HuH-7.5 (cell line): ENCODE data around the gene UBASH3A.
A peak's percentile ranks its signal among the peaks of the same experiment; 100 is the strongest.

ENCODE experiments used
- DNase-seq: peaks from one replicate; pipeline ENCODE4 v3.0.0; 2011; ENCODE audit warnings: low spot score

Gene UBASH3A

DNA sequence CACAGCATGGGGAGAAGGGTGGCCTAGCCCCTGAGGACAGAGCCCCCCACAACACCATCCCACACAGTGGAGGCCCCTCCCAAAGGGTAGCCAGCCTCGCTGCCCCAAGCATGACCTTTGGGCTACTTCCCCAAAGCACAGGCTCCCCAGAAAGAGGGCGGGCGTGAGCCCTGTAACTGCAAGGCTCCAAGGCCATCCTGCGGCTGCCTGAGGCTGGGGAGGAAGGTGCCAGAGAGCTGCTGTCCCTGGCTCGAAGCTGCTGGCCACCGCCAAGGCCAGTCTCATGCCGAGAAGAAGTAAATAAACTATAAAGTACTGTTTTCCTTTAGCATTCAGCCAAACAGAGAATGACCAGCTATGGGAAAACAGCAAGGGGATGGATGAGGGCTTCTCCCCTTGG lies 27.5 kb downstream of the UBASH3A start:
- DNase-seq, result no peak

DNA sequence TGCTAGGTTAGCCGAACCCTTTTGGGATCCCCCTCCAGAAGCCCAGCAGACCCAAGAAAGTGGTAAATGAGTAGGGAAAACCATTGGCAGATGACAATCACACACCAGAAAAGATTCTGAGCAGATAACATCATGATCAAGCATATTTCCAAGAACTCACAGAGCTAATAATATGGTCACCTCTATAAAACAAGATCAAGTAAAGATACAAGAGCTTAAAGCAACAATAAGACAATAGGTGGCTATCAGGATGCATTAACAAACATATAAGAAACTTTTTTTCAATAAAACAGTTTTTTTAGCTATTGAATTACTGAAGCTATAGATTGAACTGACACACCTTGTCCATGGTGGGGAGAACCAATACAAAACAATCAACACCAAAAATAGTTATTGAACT lies 29.0 kb downstream of the UBASH3A start:
- no peak for DNase-seq

DNA sequence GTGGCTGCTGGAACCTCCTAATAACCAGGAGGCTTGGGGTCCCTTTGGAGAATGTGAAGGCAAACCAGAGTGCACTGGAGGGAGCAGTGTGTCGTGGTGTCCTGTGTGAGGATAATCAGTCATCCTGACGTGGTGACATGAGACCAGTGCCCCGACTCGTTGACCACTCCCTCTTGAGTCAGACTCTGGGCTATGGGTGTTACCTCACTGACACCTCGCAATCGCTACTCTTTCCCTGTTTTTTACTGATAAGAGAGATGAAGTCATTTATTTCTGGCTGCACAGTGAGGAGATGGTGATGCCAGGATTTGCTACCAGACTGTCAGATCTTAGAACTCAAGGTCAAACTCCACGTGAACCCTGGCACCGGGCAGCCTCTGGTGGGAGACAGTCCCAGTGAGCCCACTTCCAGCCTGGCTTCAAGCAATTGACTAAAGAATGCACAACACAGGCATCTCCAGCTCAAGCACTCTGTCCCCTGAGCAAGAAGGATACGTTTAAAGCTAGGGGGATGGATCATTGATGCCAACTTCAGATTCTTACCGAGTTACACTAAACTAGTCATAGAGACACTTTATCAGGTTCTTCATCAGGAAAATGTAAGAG lies 30.3 kb downstream of the UBASH3A start:
- peak; percentile 28 for DNase-seq

DNA sequence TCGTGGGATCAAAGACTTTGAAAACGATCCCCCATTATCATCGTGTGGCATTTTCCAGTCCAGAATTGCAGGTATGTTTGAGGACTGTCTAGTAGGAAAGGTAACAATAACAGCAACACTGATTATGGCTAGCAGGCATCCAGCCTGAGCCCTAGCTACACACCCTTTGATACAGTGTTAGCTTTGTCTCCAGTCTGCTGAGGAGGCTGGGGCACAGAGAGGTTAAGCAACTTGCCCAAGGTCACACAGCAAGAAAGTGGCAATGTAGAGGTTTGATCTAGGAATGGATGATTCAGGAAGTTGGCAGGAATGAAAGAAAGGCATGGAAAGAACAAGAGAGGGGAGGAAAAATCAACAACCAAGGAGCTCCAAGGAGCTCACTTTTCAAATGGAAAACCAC lies 31.2 kb downstream of the UBASH3A start:
- no peak for DNase-seq

DNA sequence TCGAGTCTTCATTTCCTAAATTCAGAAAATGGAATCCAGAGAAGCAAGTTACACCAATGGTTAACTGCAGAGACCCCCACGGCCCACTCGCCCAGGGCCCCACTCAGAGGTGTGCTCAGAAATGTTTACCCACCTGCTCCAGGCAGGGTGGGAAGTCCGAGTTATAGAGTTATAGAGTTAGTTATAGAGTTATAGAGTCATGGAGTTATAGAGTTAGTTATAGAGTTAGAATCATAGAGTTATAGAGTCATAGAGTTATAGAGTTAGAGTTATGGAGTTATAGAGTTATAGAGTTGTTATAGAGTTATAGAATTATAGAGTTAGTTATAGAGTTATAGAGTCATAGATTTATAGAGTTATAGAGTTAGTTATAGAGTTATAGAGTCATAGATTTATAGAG lies 31.7 kb downstream of the UBASH3A start:
- DNase-seq, result no peak

DNA sequence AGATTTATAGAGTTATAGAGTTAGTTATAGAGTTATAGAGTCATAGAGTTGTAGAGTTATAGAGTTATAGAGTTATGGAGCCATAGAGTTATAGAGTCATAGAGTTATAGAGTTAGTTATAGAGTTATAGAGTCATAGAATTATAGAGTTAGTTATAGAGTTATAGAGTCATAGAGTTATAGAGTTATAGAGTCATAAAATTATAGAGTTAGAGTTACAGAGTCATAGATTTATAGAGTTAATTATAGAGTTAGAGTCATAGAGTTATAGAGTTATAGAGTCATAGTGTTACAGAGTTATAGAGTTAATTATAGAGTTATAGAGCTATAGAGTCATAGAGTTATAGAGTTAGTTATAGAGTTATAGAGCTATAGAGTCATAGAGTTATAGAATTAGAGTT lies 32.1 kb downstream of the UBASH3A start:
- DNase-seq, result no peak

DNA sequence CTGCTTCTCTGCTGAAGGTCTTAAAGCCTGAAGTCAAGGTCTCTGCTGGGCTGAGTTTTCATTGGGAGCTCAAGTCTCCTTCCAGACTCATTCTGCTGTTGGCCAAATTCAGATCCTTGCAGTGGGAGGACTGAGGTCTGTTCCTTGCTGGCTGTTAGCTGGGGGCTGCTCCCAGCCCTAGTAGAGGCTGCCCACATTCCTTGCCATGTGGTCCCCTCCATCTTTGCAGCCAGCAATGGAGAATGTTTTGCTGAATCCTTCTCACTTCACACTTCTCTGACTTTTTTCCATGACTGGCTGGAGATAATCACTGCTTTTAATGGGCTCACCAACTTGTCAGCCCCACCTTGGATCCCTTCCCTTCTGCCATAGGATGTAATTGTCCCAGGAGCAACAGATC lies 33.2 kb downstream of the UBASH3A start:
- no peak for DNase-seq

DNA sequence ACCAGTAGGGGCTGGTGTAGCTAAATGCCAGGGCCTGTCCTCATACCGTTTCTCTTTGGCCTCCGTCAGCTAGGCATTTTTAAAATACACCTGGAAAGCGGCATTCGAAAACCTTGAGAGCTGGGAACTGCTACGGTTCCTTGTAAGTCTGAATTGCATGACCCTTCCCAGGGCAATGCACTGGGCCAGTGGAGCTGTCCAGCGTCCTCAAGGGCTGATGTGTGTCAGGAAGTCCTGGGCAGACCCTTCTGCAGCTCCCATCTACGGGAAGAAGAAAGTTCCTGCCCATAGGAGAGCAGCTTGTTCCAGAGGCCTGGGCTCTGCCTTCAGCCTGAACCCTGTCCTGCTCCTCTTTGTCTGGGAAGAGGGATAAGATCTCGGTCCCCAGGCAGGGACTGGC lies 34.1 kb downstream of the UBASH3A start:
- no peak for DNase-seq

DNA sequence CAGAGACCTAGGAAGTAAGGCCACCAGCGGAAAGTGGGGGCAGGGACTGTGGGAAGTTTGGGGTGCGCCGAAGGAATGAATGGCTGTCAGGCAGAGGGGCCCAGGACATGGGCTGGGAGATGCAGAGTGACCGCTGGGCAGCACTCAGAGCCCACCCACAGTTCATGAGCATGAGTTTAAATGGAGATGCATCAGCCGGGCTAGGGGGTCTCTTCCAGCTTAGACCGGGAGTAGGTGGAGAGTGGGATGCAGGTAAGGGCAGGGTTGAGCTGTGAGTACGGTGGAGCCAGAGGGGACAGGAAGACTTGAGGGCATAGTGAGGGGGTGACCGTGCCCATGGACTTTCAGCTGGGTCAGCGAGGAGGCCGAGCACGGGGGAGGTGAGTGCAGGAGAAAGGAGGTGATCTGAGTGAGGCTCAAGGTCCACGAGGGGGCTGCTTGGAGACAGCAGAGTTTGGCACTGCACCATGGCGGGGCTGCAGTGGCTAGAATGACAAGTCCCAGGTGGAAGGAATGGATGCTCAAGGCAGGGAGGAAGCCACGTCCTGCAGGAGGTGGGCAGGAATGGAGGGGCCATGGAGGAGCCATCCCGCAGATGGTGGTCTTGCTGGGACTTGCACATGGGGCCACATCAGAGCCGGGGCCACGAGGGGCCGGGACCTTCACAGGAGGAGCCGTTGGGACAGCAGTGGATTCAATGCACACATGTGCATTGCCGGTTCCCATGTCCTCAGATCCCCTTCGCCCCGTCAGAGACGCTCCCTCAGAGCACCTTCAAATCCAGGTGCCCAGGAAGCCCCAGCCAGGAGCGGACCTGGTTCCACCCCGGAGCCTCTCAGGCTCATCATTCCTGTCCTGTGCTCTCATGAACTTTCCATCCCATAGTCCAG lies 34.9 kb downstream of the UBASH3A start:
- no peak for DNase-seq

DNA sequence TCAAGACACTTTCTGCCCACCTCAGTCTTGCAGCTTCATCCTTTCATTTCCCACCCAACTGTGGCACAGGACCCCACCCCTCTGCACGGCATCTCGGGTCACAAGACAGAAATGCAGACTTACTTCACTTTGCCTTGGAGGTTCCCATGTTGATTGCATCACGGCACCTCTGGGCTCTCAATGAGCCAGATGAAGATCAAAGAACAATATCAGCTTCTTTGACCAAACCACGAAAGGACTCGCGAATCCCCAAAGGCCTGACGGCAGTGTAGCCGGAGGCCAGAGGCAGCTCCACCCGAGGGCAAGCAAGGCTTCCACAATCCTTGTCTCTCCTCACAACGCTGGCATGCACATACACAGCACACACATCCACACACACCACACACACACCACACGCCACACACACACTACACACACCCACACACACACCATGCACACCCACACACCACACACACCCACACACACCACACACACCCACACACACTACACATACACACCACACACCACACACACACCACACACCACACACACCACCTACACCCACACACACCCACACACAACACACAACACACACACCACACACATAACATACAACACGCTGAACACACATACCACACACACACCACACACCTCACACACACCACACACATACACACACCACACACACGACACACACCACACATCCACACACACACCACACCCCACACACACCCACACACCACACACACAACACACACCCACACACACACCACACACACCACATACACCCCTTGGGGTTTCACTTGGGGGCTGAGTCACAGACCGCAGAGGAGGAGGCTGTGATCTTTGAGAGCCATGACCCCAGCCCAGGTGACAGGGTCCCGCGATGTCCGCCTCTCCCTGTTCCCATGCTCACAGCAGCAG lies 35.8 kb downstream of the UBASH3A start:
- no peak for DNase-seq

DNA sequence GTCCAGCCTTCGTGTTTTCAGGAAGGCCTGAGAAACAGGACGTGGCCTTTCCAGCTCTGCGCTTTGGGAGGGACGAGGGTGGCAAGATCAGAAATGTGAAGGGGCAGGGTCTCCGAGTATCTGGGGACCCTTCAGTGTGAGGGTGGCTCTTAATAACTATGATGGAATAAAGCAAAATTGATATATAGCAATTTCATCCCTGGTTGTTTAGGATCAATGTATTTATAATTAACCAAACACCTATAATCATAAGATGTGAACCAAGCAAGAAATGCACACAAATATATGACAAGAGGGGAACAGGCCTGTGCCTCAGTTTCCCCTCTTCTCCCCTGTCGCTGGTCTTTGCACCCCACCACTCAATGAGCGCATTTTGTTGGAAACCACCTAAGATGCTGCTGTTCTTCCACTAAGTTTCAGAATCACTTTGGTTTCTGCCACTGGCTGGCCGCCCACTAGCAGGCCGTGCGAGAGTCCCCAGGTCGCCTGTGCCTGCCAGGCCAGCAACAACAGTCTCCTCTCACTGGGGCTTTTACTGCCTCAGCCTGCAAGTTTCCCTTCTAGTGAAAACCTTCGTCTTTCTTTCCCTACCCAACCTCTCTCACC lies 36.6 kb downstream of the UBASH3A start:
- no peak for DNase-seq

DNA sequence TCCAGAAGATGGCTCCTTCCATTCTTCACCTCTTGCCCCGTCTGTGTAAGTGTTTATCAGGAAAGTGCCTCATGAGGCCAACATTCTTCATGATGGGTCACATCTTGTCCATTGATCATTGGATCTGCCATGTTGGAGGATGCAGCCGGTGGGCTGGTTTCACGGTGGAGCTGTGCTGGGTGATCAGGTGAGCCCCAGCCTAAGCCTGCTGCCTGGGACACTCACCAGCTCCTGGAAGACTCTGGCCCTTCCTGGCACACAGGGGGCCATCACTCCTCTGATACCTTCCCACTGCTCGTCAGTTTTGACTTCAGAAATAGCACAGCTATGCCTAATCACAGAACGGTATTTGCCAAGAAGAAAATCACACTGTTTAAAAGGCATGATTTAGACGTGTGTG lies 38.3 kb downstream of the UBASH3A start:
- DNase-seq, result no peak

DNA sequence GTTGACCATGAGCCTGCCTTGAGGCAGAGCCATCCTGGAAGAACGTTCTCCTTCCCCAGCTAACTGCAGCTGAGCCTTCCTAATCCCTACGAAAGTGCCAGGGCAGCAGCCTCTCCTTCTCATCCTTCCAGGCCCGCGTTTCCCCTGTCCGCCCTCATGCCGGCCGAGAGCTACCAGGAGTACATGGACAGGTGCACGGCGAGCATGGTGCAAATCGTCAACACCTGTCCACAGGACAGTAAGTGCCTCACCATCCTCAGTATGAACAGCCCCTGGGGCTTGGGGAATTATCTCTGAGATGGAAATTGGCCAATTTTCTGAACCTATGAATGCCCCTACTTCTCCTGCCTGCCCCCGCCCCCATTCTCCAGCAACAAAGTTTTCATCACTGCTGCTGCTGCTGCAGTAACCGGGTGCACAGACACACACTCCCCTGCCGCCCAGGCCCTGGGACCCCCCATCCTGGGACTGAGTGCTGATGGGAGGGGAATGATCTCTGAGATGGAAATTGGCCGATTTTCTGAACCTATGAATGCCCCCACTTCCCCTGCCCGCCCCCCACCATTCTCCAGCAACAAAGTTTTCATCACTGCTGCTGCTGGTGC lies 39.6 kb downstream of the UBASH3A start:
- no peak for DNase-seq

DNA sequence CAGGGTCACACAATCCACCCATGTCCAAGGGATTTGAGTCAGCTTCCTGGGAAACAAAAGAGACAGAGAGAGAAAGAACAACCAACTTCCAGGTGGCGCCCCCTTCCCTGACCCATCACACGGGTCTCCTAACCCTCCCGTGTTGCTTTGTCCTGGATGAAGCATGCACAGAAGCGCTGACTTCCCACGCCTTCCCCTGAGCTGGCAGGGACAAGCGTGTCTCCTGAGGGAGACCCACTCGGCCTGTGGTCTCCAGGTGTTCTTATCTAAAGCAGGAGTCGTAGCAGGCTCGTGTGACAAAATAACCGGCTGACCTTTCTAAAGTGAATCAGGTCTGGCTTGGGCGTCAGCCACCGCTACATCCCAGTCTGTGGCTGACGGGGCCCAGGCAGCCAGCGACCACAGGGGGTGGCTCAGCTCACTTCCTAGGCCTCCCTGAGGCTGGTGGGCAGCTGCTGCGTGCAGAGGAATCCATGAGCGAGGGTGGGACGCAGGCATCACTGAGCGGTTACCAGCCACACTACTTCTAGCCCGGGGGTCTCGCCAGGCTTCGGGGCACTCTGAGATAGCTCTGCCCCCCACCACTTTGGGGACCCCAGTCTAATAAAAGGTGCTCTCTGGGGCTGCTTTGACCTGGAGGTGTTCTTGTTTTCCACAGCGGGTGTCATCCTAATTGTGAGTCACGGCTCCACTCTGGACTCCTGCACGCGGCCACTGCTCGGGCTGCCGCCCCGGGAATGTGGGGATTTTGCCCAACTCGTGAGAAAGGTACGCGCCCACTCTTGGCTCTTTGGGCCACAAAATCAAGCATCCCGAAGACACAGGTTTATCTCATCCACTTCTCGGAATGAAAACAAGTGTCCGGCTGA lies 40.4 kb downstream of the UBASH3A start:
- DNase-seq, result no peak

DNA sequence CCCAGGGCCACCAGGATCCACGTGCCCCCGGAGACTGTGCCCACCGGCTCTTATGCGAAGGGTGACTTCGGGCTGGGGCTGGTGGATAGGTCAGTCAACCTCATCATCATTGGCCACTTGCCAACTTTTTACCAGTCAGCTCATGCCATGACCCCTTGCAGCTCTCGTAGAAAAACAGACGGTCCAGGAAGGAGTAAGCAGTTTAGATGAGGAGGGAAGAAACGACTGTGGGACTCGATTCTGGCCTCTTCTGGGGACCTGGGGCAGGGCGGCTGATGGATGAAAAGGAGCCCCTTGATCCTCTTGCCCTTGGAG lies 41.0 kb downstream of the UBASH3A start:
- no peak for DNase-seq

DNA sequence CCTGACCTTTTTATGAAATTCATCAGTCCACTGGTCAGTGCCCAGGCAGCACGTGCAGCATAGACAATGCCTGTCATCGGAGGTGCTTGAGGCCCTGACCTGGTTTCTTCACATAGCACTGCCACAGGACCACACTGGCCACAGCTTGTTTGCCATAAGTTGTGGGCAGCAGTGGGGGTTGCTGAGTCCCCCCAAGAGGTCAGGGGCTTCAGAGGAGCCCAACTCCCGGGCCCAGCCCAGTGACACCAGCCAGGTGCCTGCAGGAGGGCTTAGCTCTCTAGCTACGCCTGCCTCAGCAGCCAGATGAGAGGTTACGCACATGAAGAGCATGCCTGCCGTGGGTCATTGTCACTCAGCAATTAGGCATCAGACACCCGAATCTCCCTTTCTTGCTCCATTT lies 41.6 kb downstream of the UBASH3A start:
- no peak for DNase-seq

DNA sequence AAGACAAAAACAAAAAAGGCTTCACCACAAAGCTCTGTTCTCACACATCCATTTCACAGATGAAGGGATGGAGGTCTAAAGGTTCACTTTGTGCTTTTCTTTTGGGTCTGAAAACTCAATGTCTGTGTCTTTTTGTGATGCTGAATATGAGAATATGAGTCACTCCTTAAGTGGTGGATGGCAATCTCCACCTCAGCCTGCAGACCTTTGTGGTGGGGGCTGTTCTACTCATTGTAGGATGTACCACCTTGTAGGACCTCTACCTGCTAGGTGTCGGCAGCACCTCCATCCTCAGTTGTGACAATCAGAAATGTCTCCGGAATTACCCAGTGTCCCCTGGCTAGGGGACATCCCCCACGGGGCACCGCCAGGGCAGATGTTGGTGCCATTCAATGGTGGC lies 42.8 kb downstream of the UBASH3A start:
- DNase-seq, result no peak

DNA sequence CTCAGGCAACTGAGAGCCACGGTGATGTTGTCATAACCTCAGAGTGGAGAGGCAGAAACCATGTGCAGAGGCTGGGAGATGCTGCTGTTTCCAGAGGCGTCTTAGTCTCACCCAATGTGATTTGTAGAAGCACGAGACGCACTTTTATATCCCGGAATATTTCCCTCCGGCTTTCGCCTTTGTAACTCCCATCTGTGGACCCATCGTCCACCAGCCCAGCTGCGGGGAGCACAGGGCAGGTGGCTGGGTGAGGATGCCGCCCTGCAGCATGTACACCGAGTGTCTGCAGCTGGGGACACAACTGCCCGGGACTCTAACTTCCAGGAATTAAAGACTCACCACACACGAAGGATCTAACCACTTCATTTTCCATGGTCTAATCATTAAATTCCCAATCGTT lies 43.5 kb downstream of the UBASH3A start:
- no peak for DNase-seq

DNA sequence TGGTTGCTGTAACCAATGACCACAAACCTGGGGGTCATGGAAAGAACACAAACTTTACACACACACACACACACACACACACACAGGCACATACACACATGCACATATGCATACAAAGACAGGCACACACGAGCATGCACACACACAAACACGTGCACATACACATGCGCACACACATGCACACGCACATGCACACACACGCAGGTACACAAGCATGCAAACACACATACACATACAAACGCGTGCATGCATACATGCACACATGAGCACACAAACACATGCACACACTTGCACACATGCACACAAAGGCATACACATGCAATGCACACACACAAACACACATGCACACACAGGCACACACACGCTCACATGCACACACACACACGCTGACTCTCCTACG lies 44.0 kb downstream of the UBASH3A start:
- DNase-seq, result no peak

DNA sequence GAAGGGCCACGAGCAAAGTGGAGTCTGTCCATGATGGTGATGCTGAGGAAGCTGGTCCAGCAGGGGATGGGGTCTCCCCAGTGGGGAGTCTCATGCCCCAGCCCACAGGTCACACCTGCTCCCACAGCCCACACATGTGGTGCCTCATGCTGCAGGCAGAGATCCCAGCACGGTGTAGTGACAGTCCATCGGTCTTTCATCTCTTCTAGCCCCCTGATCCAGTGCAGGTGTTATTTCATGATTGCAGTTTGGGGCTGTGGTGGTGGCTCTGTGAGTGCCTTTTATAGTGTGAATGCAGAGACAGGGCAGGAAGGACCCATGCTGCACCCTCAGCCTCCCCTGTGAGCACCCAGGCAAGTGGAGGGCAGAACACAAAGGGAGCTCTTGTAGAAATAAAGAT lies 45.0 kb downstream of the UBASH3A start:
- DNase-seq, result no peak

DNA sequence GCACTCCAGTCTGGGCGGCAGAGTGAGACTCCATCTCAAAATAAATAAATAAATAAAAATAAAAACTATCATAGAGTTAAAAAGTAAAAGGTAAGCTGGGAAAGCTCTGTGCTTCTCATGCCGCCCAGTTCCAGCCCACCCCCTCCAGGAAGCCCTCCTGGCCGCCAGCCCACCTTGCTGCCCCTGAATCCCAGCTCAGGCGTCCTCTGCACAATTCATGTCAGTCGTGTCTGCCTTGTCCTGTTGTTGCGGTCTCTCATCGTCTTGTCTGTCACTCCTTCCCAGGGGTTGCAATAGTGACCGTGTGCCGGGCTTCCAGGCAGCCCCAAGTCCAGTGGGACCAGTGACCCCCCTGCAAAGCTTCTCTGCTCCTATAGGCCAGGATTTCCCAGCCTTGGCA lies 48.2 kb downstream of the UBASH3A start:
- DNase-seq, result no peak
